Thoracic aorta (tissue), 2 donors: ENCODE results near the gene HES2. TPM values are rescaled to one million over a fixed set of nuclear protein-coding genes. Genes with fewer than 3 reads are reported as not detected.
"Not testable (repeated sequence)": the region's sequence is repeated elsewhere in the genome, so short reads cannot be mapped to it uniquely, and the experiment has no call there.

Experiments
- ATAC-seq: fragments of 150-250 bp; one replicate; pipeline ENCODE4 v1.8.0; 2017; ENCODE audit warnings: low read depth; ENCODE audit not compliant: insufficient number of reproducible peaks, low FRiP score
- DNase-seq: peaks from one replicate; pipeline ENCODE4 v3.0.0-alpha.2; 2020; ENCODE audit warnings: low spot score
- H3K27ac ChIP-seq, 2 donors: fragments of 200-600 bp; sonication (generic); 1 replicate in 1 of 2; 2 replicates in 1 of 2; pipeline ENCODE4 v1.5.1; 2016; ENCODE audit warnings: mild to moderate bottlenecking in 2 of 2, moderate library complexity in 2 of 2
- H3K27me3 ChIP-seq: fragments of 200-600 bp; sonication (generic); replicated peaks from 2 replicates; pipeline ENCODE4 v1.6.0; 2016; ENCODE audit warnings: mild to moderate bottlenecking; ENCODE audit not compliant: insufficient read depth
- H3K36me3 ChIP-seq: fragments of 200-600 bp; sonication (generic); one replicate; pipeline ENCODE4 v1.5.1; 2016
- H3K4me1 ChIP-seq, 2 donors: fragments of 200-600 bp; sonication (generic); 1 replicate in 1 of 2; 2 replicates in 1 of 2; pipeline versions ENCODE4 v1.5.1 to v1.6.0; 2016; ENCODE audit warnings: low read depth in 2 of 2, mild to moderate bottlenecking in 1 of 2; ENCODE audit not compliant: control insufficient read depth in 1 of 2
- H3K4me3 ChIP-seq: fragments of 200-600 bp; sonication (generic); 2 replicates; pipeline ENCODE4 v1.5.1; 2016; ENCODE audit warnings: mild to moderate bottlenecking
- H3K9me3 ChIP-seq: fragments of 200-600 bp; sonication (generic); 2 replicates; pipeline ENCODE4 v1.5.1; 2016
- total RNA-seq, 2 donors: library from RNA; depleted of rRNA; stranded (reverse); fragments of >200 nt; gene quantifications; one replicate each; pipeline versions ENCODE4 v1.1.0 to v1.2.3, GENCODE V29; 2016
- TF ChIP-seq, protein P1 (sequence below): fragments of 200-600 bp; sonication (generic); IDR thresholded peaks from one replicate; pipeline ENCODE4 v1.5.1; 2019; ENCODE audit warnings: antibody characterized with exemption

The HES2 gene
- total RNA-seq, 2 donors from 2014 or later, result not detected

DNA sequence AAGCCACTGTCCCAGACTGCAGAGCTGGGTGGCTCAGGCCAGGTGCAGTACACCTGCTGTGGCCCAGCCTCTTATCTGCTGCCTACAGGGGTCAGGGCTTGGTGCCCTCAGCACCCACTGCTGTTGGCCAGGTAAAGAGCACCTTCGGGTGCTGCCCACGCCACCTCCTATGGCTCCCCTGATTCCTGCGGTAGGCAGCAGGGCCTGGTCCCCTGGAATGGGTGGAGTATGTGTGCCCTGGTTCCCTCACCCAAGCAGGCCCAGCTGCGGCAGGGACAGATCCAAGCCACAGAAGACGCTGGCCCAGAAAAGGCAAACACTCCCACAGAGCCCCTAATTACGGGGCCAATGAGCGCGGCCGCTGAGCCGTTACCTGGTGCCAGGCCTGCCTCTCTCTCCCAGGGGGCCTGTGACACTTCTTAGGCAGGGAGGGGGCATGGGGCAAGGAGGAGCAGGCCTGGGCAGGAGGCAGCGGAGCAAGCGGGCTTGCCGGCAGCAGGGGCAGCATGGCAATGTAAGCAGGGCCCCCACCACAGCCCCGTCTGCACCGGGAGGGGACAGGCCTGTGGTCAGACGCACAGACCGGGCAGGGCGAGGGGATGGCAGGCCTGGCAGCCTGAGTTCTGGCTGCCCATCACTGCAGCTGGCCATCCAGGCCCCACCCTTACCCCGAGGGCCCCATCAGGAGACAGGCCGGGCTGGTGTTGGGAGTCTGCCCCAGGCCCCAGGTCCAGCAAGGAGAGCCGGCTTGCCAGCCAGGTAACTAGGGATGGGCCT is 23.8 kb upstream of the HES2 start:
- Histone ChIP-seq H3K4me1 (peaks cover 0 to 14% of the 10 kb centered on the region in 2 donors), H3K9me3 (no peaks in the 10 kb centered on the region), H3K4me3 (no peak overlapping the region), H3K27ac (no peak overlapping the region), H3K27me3 (peaks cover 10% of the 10 kb centered on the region), H3K36me3 (no peaks in the 10 kb centered on the region)
- DNase-seq (no peak), ATAC-seq (no peak)
- TF ChIP-seq, protein P1, sequence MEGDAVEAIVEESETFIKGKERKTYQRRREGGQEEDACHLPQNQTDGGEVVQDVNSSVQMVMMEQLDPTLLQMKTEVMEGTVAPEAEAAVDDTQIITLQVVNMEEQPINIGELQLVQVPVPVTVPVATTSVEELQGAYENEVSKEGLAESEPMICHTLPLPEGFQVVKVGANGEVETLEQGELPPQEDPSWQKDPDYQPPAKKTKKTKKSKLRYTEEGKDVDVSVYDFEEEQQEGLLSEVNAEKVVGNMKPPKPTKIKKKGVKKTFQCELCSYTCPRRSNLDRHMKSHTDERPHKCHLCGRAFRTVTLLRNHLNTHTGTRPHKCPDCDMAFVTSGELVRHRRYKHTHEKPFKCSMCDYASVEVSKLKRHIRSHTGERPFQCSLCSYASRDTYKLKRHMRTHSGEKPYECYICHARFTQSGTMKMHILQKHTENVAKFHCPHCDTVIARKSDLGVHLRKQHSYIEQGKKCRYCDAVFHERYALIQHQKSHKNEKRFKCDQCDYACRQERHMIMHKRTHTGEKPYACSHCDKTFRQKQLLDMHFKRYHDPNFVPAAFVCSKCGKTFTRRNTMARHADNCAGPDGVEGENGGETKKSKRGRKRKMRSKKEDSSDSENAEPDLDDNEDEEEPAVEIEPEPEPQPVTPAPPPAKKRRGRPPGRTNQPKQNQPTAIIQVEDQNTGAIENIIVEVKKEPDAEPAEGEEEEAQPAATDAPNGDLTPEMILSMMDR, result no peak

DNA sequence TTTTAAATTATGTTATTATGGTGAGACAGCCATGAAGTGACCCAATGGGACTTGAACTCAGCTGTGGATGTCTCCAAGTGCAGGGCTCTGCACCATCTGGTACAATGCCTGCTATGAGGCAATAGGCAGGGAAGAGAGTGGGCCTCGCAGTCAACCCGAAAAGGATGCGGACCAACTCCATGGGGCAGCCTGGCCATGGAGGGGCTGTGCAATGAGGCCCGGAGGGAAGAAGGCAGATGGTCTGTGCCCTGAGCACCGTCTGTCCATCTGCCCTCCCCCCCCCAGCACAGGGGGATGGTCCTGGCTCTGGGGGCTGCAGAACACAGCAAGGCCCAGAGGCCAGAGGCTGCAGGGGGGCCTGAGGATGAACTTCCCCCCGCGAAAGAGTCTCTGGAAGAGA is 21.9 kb upstream of the HES2 start:
- Histone ChIP-seq H3K9me3 (no peaks in the 10 kb centered on the region), H3K4me3 (no peak overlapping the region), H3K27ac (no peak overlapping the region), H3K27me3 (no peaks in the 10 kb centered on the region), H3K36me3 (no peaks in the 10 kb centered on the region), H3K4me1 (no peaks in the 10 kb centered on the region)
- DNase-seq (no peak), ATAC-seq (no peak)
- TF ChIP-seq, protein P1, result no peak

DNA sequence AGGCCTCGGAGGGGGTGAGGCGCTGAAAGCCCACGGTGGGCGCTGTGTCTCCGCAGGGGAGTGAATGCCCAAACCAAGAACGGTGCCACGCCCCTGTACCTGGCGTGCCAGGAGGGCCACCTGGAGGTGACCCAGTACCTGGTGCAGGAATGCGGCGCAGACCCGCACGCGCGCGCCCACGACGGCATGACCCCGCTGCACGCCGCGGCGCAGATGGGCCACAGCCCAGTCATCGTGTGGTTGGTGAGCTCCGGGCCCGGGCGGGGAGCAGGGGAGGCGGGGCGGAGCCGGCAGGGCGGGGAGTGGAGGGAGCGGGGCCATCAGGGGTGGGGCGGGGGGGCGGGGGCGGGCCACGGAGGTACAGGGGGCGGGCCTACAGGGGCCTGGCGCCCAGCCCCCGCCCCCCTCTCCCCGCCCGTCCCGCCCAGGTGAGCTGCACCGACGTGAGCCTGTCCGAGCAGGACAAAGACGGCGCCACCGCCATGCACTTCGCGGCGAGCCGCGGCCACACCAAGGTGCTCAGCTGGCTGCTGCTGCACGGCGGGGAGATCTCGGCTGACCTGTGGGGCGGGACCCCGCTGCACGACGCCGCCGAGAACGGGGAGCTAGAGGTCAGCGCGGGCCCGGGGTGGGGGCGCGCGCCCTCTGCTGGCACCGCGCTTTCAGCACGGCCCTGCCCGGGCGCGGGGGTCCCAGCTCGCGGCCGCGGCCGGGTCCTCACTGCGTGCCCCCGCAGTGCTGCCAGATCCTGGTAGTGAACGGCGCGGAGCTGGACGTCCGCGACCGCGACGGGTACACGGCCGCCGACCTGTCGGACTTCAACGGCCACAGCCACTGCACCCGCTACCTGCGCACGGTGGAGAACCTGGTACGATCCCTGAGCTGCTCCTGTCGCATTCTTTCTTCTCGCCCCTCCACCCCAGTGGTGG is 20.7 kb upstream of the HES2 start:
- no peaks in the 10 kb centered on the region for H3K27me3 ChIP-seq
- TF ChIP-seq, protein P1, result no peak
- no peaks in the 10 kb centered on the region for H3K9me3 ChIP-seq
- H3K36me3 ChIP-seq, result no peaks in the 10 kb centered on the region
- ATAC-seq, result no peak
- no peak for DNase-seq
- no peaks in the 10 kb centered on the region for H3K4me1 ChIP-seq
- peak overlapping the region; percentile 29 for H3K4me3 ChIP-seq
- H3K27ac ChIP-seq, result no peak overlapping the region

DNA sequence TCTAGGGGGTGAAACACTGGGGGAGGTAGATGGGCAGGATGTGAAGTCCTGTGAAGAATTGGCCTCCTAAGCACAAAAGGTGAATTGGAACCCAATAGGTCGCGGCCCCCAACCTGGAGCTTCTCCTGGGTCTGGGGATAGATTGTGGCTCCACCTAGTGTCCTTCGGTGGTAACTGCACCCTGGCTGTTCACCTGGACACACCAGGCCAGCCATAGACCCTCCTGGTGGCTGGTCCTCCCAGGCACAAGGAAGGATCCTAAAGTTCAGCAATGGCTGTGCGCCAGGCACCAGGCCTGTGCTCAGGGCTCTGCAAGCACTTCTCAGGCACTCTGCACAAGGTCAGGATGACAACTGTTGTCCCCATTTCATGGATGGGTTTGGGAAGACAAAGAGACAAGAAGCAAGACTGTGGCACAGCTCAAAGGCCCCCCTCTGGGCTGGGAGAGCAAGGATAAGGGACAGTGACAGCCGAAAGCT is 18.4 kb upstream of the HES2 start:
- ATAC-seq, result no peak
- Histone ChIP-seq H3K36me3 (no peaks in the 10 kb centered on the region), H3K27me3 (no peaks in the 10 kb centered on the region), H3K9me3 (no peaks in the 10 kb centered on the region), H3K27ac (no peak overlapping the region), H3K4me3 (no peak overlapping the region), H3K4me1 (no peaks in the 10 kb centered on the region)
- TF ChIP-seq, protein P1, result peak; percentile 95
- DNase-seq, result no peak

DNA sequence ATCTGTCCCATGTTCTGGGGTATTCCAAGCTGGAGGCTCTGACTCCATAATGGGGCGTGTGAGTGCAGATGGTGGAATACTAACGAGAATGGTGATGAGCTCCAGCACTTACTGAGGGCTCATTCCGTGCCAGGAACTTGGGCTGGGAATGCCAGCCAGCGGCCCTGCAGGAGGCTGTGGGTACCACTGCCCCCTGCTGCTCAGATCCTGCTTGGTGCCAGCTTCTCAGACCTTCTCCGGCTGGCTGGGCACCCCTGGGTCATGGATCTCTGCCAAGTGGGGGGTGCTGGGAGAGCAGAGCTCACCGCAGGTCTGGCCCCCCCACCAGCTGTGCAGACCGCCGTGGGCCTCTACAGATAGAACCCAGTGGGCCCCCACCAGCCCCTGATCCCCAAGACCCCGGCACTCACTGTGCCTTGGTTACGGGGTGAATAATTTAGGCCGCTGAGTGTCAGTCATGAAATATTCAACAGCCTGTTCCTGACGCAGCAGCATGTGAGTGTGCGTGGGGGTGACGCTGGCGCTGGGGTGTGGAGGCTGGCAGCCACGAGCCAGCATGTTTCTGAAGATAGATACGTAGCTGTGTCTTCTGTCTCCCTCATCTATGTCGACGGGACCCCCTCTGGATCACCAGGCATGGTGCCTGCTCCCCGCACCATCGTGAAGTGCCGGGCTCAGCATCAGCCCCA is 17.4 kb upstream of the HES2 start:
- not testable (repeated sequence) for H3K36me3 ChIP-seq, H3K27me3 ChIP-seq, H3K27ac ChIP-seq, ATAC-seq, H3K4me3 ChIP-seq, H3K4me1 ChIP-seq, DNase-seq, H3K9me3 ChIP-seq

DNA sequence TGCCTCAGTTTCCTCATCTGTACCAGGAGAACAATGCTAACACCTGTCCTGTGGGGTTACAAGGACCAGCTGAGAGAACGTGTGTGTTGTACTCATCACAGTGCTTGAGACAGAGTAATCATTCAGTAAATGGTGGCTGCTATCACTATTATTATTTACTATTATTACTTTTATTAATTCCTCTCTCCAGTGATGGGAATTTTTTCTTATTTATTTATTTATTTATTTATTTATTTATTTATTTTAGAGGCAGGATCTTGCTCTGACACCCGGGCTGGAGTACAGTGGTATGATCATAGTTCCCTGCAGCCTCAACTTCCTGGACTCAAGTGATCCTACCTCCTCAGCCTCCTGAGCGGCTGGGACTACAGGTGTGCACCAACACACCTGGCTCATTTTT is 16.6 kb upstream of the HES2 start:
- not testable (repeated sequence) for DNase-seq, H3K27ac ChIP-seq, H3K36me3 ChIP-seq, H3K27me3 ChIP-seq, H3K9me3 ChIP-seq, H3K4me1 ChIP-seq, ATAC-seq, H3K4me3 ChIP-seq
